NB4 (cell line): Measurements from ENCODE around the gene ZNF426.
"Not testable (repeated sequence)": the region's sequence is repeated elsewhere in the genome, so short reads cannot be mapped to it uniquely, and the experiment has no call there.

Experiments
- DNase-seq: peaks from one replicate; pipeline ENCODE4 v3.0.0; 2010; ENCODE audit warnings: low read depth
- H3K4me3 ChIP-seq: one replicate; pipeline ENCODE4 v1.5.1; 2011; ENCODE audit warnings: mild to moderate bottlenecking, low read depth, low read length, moderate library complexity
- MYC ChIP-seq: IDR thresholded peaks from 2 replicates; pipeline ENCODE4 v1.6.1; 2011; ENCODE audit warnings: low read depth, low read length
- POLR2A ChIP-seq: IDR thresholded peaks from 2 replicates; pipeline ENCODE4 v1.6.1; 2011; ENCODE audit warnings: mild to moderate bottlenecking; ENCODE audit not compliant: insufficient read length; ENCODE audit errors: extremely low read depth
- TF ChIP-seq, protein P1 (sequence below): IDR thresholded peaks from 2 replicates; pipeline ENCODE4 v1.6.1; 2011; ENCODE audit warnings: low read depth, low read length
- TF ChIP-seq, protein P2 (sequence below): IDR thresholded peaks from one replicate; pipeline ENCODE4 v1.5.1; 2012; ENCODE audit warnings: low read depth, low read length

ZNF426 gene

DNA sequence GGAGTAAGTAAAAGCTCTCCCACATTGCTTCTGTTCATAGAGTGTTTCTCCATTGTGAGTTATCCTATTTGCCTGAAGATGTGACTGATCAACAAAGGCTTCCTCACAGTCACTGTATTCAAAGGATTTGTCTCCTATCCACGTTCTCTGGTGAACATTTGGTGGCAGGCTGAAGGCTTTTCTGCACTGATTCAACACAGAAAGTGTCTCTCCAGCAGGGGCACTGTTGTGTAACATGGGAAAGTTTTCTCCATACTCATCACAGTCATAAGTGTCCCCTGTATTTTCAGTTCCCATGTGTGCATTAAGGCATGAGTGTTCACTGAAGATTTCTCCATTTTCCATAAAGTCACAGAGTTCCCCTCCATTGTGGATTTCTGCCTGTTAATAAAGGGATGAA lies 28.3 kb upstream of the ZNF426 start:
- DNase-seq, result peak; percentile 54
- TF ChIP-seq, protein P1, sequence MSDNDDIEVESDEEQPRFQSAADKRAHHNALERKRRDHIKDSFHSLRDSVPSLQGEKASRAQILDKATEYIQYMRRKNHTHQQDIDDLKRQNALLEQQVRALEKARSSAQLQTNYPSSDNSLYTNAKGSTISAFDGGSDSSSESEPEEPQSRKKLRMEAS, result no peak
- TF ChIP-seq, protein P2, sequence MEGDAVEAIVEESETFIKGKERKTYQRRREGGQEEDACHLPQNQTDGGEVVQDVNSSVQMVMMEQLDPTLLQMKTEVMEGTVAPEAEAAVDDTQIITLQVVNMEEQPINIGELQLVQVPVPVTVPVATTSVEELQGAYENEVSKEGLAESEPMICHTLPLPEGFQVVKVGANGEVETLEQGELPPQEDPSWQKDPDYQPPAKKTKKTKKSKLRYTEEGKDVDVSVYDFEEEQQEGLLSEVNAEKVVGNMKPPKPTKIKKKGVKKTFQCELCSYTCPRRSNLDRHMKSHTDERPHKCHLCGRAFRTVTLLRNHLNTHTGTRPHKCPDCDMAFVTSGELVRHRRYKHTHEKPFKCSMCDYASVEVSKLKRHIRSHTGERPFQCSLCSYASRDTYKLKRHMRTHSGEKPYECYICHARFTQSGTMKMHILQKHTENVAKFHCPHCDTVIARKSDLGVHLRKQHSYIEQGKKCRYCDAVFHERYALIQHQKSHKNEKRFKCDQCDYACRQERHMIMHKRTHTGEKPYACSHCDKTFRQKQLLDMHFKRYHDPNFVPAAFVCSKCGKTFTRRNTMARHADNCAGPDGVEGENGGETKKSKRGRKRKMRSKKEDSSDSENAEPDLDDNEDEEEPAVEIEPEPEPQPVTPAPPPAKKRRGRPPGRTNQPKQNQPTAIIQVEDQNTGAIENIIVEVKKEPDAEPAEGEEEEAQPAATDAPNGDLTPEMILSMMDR, result peak; percentile 35
- TF ChIP-seq MYC, result no peak
- H3K4me3 ChIP-seq, result no peak overlapping the region

DNA sequence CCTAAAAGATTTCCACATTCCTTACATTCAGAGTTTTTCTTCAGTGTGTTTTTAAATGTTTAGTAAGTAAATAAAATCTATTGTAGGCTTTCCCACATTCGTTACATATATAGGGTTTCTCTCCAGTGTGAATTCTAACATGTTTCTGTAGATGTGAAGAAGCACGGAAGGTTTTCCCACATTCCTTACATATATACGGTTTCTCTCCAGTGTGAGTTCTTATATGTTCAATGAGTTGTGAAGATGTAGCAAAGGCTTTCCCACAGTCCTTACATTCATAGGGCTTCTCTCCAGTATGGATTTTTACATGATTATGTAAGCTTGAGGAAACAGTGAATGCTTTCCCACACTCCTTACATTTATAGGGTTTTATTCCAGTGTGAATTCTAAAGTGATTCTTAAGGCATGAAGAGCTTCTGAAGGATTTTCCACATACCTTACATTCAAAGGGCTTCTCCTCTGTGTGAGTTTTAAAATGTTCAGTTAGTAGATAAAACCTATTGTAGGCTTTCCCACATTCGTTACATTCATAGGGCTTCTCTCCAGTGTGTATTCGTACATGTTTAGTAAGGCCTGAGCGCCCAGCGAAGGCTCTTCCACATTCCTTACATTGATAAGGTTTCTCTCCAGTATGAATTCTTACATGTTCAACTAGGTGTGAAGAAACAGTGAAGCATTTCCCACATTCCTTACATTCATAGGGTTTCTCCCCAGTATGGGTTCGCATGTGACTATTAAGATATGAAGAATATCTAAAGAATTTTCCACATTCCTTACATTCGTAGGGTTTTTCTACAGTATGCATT lies 27.7 kb upstream of the ZNF426 start:
- DNase-seq, result peak; percentile 54
- H3K4me3 ChIP-seq, result no peak overlapping the region
- TF ChIP-seq MYC (no peak), POLR2A (no peak)
- TF ChIP-seq, protein P1, result no peak
- TF ChIP-seq, protein P2, result no peak

DNA sequence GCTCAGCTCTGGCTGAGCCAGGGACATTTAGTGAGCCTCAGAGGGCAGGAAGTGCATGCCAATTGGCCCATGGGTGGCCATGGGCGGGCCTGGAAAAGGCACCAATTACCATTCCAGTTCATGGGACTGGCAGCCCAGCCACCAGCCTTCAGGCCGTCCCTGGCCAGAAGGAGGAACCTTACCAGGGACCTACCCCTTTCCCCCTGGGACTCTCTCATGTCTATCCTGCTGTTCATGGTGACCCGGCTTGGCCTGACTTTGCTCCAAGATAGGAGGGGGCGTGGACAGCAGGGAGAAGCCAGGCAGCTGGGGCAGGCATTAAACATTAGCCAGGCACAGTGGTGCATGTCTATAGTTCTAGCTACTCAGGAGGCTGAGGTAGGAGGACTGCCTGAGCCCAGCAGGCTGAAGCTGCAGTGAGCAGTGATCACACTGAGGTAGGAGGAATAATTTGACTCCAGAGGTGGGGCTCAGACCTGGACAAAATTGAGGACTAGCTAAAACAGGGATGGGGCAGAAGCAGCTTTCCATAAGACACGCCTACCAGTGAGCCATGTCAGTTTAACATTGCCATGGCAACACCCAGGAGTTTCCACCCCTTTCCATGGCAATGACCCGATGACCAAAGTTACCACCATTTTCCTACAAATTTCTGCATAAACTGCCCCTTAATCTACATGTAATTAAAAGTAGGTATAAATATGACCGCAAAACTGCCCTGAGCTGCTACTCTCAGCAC lies 14.3 kb upstream of the ZNF426 start:
- H3K4me3 ChIP-seq, result no peak overlapping the region
- DNase-seq, result peak; percentile 45
- TF ChIP-seq POLR2A (no peak), MYC (no peak)
- TF ChIP-seq, protein P1, result no peak

DNA sequence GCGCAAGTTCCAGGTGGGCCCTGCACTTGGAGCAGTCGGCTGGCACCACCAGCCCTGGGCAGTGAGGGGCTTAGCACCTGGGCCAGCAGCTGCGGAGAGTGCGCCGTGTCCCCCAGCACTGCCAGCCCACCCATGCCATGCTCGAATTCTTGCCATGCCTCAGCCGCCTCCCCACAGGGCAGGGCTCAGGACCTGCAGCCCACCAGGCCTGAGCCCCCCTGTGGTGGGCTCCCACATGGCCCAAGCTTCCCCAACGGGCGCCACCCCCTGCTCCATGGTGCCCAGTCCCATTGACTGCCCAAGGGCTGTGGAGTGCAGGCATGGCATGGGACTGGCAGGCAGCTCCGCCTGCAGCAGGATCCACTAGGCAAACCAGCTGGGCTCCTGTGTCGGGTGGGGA lies 9.4 kb upstream of the ZNF426 start:
- no peak overlapping the region for H3K4me3 ChIP-seq
- no peak for DNase-seq
- TF ChIP-seq, protein P1, result no peak
- no peak for TF ChIP-seq POLR2A
- TF ChIP-seq MYC, result no peak
- TF ChIP-seq, protein P2, result no peak

DNA sequence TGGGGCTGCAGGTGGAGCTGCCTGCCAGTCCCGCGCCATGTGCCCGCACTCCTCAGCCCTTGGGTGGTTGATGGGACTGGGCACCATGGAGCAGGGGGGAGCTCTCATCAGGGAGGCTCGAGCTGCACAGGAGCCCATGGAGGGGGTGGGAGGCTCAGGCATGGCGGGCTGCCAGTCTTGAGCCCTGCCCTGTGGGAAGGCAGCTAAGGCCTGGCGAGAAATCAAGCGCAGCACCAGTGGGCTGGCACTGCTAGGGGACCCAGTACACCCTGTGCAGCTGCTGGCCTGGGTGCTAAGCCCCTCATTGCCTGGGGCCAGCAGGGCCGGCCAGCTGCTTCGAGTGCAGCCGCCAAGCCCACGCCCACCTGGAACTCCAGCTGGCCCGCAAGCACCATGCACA lies 2.8 kb upstream of the ZNF426 start:
- DNase-seq, H3K4me3 ChIP-seq: not testable (repeated sequence)

DNA sequence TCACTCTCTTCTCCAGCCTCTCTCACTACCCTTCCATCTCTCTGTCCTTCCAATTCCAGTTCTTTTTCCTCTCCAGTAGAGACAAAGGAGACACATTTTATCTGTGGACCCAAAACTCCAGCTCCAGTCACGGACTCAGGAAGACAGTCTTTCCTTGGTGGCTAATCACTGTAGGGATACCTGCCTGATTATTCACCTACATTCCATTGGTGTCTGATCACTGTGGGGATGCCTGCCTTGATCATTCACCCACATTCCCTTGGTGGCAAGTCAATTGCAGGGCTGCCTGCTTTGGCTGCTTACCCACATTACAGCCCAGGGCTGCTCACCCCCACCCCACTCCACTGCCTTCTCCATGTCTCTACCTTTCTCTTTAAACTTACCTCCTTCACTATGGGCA lies 1.5 kb upstream of the ZNF426 start:
- not testable (repeated sequence) for DNase-seq, H3K4me3 ChIP-seq

DNA sequence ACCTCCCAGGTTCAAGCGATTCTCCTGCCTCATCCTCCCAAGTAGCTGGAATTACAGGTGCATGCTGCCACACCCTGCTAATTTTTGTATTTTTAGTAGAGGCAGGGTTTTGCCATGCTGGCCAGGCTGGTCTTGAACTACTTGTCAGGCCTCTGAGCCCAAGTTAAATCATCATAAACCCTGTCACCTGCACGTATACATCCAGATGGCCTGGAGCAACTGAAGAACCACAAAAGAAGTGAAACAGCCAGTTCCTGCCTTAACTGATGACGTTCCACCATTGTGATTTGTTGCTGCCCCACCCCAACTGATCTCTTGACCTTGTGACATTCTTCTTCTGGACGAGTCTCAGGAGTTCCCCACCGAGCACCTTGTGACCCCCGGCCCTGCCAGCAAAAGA lies 756 bp upstream of the ZNF426 start:
- not testable (repeated sequence) for DNase-seq
- H3K4me3 ChIP-seq, result peak overlapping the region; percentile 77

DNA sequence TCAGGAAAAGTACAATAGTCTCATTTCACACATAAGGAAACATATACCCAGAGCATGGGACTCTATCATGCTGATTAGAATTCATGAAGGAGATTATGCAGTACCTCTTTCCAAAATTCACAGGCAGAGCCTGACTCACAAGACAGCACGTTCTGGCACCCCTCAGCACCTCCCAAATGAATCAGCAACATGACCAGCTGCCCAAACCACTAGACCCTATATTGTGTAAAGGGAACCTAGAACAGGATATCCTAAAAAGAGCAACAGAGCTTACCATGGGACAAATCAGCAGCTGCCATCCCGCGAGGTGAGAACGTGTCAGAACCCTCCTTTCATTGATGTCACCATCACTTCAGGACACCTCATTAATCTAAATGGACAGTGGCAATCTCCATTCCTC lies 2.5 kb downstream of the ZNF426 start:
- TF ChIP-seq, protein P2, result no peak
- TF ChIP-seq, protein P1, result no peak
- TF ChIP-seq POLR2A (no peak), MYC (no peak)
- no peak overlapping the region for H3K4me3 ChIP-seq
- DNase-seq, result peak; percentile 41
